H1 (cell line): Measurements from ENCODE around the gene GRIK4. TPM values are rescaled to one million over a fixed set of nuclear protein-coding genes. Genes with fewer than 3 reads are reported as not detected.

Experiments
- ATF2 ChIP-seq: IDR thresholded peaks from 2 replicates; pipeline ENCODE4 v1.6.1; 2012; ENCODE audit warnings: low read length, inconsistent platforms
- BACH1 ChIP-seq: IDR thresholded peaks from 2 replicates; pipeline ENCODE4 v1.6.1; 2012; ENCODE audit warnings: low read length, improper control_type of control experiment
- CHD7 ChIP-seq: fragments of 300-600 bp; sonication (generic); IDR thresholded peaks from 2 replicates; pipeline ENCODE4 v1.7.1; 2012; ENCODE audit warnings: low read length, moderate library complexity, mild to moderate bottlenecking, inconsistent platforms; ENCODE audit not compliant: insufficient replicate concordance
- GTF2F1 ChIP-seq: IDR thresholded peaks from 2 replicates; pipeline ENCODE4 v1.6.1; 2012; ENCODE audit warnings: low read depth, low read length, improper control_type of control experiment, borderline replicate concordance
- polyA plus RNA-seq, 7 experiments: library from polyadenylated mRNA; depleted of rRNA in 3 of 7; stranded (reverse) in 5 of 7; unstranded in 2 of 7; fragments of >200 nt in 5 of 7; fragments of 200-250 nt in 2 of 7; gene quantifications; 1 replicate in 5 of 7; 2 replicates in 1 of 7; 4 replicates in 1 of 7; pipeline versions ENCODE4 v1.2.1 to v1.2.3, GENCODE V29; 2011 to 2013; ENCODE audit warnings: missing spikeins in 2 of 7, mixed read lengths in 2 of 7
- total RNA-seq: library from RNA; stranded (reverse); fragmentation: NEBNext Ultra II Directional; extraction: Animal tissue kit (Norgen Biotek cat#: 25700); gene quantifications from 2 replicates; pipeline ENCODE4 v1.2.1, GENCODE V29; 2021

The GRIK4 gene
- total and polyA plus RNA-seq, 2 of the 8 experiments (the other 6 are each of a cell fraction or from before 2014, with no cell fraction given): 1.2 to 2.9 TPM

- TF ChIP-seq CHD7 (no peak), GTF2F1 (no peak), ATF2 (no peak), BACH1 (no peak)
These were observed 379.2 kb downstream of the GRIK4 start (continued) for GRCh38 chr11:120890609-120891320.
